Endothelial cell of umbilical vein (primary cell): ENCODE measurements around the gene GNE. TPM values are rescaled to one million over a fixed set of nuclear protein-coding genes. Genes with fewer than 3 reads are reported as not detected.
A peak's percentile ranks its signal among the peaks of the same experiment; 100 is the strongest.

Experiments used
- BruUV-seq: library from RNA; stranded (reverse); fragments of 400-500 nt; replicated peaks from 2 replicates; lab custom pipeline; 2021; lab: Mats Ljungman, UMichigan
- CTCF ChIA-PET: fragments of 300-600, 350-600 bp; sonication (Branson Sonifier 250); formaldehyde crosslinking; loops from one replicate; lab custom pipeline; 2021; ENCODE audit warnings: antibody characterized with exemption, inconsistent platforms; lab: Charles Lee
- POLR2A ChIA-PET: fragments of 300-600, 350-600 bp; sonication (Branson Sonifier 250); formaldehyde crosslinking; loops from one replicate; lab custom pipeline; 2021; ENCODE audit warnings: antibody characterized with exemption, inconsistent platforms; lab: Charles Lee
- DNase-seq: peaks from one replicate; pipeline ENCODE4 v3.0.0-alpha.2; 2011; ENCODE audit warnings: low read depth, low spot score
- FAIRE-seq: peaks from 2 replicates; lab custom pipeline; 2011; peaks lifted over from hg19 to GRCh38; lab: Jason Lieb, UNC
- H2AFZ ChIP-seq: 2 replicates; pipeline ENCODE4 v1.6.0; 2012; ENCODE audit warnings: low read depth, low read length, control low read depth, inconsistent platforms
- H3K27ac ChIP-seq: 2 replicates; pipeline ENCODE4 v1.5.1; 2011; ENCODE audit warnings: low read depth, mild to moderate bottlenecking, control low read depth, low read length, moderate library complexity; ENCODE audit not compliant: insufficient read depth
- H3K27me3 ChIP-seq, 2 experiments: 2 replicates each; pipeline versions ENCODE4 v1.6.0 to v1.6.1; 2011; ENCODE audit warnings: low read length in 2 of 2, mixed read lengths in 1 of 2; ENCODE audit not compliant: control insufficient read depth in 2 of 2, insufficient read depth in 2 of 2
- H3K36me3 ChIP-seq, 2 experiments: 2 replicates in 1 of 2; 3 replicates in 1 of 2; pipeline ENCODE4 v1.5.1; 2011; ENCODE audit warnings: low read length in 2 of 2, mild to moderate bottlenecking in 1 of 2, moderate library complexity in 1 of 2; ENCODE audit not compliant: control insufficient read depth in 2 of 2, insufficient read depth in 2 of 2; ENCODE audit errors: extremely low read depth in 1 of 2
- H3K4me1 ChIP-seq: 3 replicates; pipeline ENCODE4 v1.5.1; 2011; ENCODE audit warnings: mild to moderate bottlenecking, low read length; ENCODE audit not compliant: control insufficient read depth, insufficient read depth; ENCODE audit errors: extremely low read depth
- H3K4me2 ChIP-seq: 2 replicates; pipeline ENCODE4 v1.6.1; 2011; ENCODE audit warnings: low read length, control low read depth, mixed read lengths; ENCODE audit not compliant: insufficient read depth
- H3K4me3 ChIP-seq, 3 experiments: fragments of 200-600 bp in 1 of 3; sonication (generic), shearing (Covaris generic) in 1 of 3; replicated peaks in 1 of 3; 2 replicates each; pipeline ENCODE4 v1.5.1; 2011 to 2016; ENCODE audit warnings: control low read depth in 3 of 3, low read length in 3 of 3, mild to moderate bottlenecking in 2 of 3, inconsistent platforms in 1 of 3, low read depth in 1 of 3, moderate library complexity in 1 of 3; ENCODE audit not compliant: insufficient read depth in 1 of 3
- H3K79me2 ChIP-seq: 2 replicates; pipeline ENCODE4 v1.6.0; 2012; ENCODE audit warnings: low read length, inconsistent platforms; ENCODE audit not compliant: control insufficient read depth, insufficient read depth
- H3K9ac ChIP-seq: replicated peaks from 2 replicates; pipeline ENCODE3; 2011; ENCODE audit warnings: low read length, control low read depth; ENCODE audit not compliant: insufficient read depth; ENCODE audit errors: extremely low read depth
- H3K9me1 ChIP-seq: replicated peaks from 3 replicates; pipeline ENCODE4 v1.6.0; 2011; ENCODE audit warnings: mild to moderate bottlenecking, low read length; ENCODE audit not compliant: control insufficient read depth, insufficient read depth; ENCODE audit errors: extremely low read depth
- H3K9me3 ChIP-seq: replicated peaks from 2 replicates; pipeline ENCODE4 v1.5.1; 2012; ENCODE audit warnings: low read length, inconsistent platforms; ENCODE audit not compliant: control insufficient read depth, insufficient read depth
- H4K20me1 ChIP-seq: replicated peaks from 2 replicates; pipeline ENCODE3; 2011; ENCODE audit warnings: mild to moderate bottlenecking, low read length; ENCODE audit not compliant: control insufficient read depth, insufficient read depth; ENCODE audit errors: extremely low read depth
- CTCF ChIP-seq, 2 donors: IDR thresholded peaks; 1 replicate in 1 of 2; 2 replicates in 1 of 2; pipeline ENCODE4 v1.5.1; 2011; ENCODE audit warnings: low read length in 2 of 2, mild to moderate bottlenecking in 2 of 2, moderate library complexity in 2 of 2, control low read depth in 1 of 2, inconsistent platforms in 1 of 2, low read depth in 1 of 2; ENCODE audit not compliant: insufficient read depth in 1 of 2; ENCODE audit errors: extremely low read depth in 1 of 2
- EZH2 ChIP-seq: IDR thresholded peaks from 2 replicates; pipeline ENCODE4 v1.6.1; 2012; ENCODE audit warnings: borderline replicate concordance, low read depth, mild to moderate bottlenecking, moderate library complexity, low read length, inconsistent platforms; ENCODE audit not compliant: severe bottlenecking
- FOS ChIP-seq: IDR thresholded peaks from 2 replicates; pipeline ENCODE4 v1.6.1; 2011; ENCODE audit warnings: mild to moderate bottlenecking, low read length, moderate library complexity, borderline replicate concordance; ENCODE audit not compliant: insufficient read depth
- GATA2 ChIP-seq: IDR thresholded peaks from 2 replicates; pipeline ENCODE4 v1.7.0; 2011; ENCODE audit warnings: low read depth, mild to moderate bottlenecking, moderate library complexity, mixed read lengths, low read length; ENCODE audit not compliant: insufficient read length, insufficient read depth
- JUN ChIP-seq: IDR thresholded peaks from 2 replicates; pipeline ENCODE4 v1.6.1; 2011; ENCODE audit warnings: borderline replicate concordance, low read depth; ENCODE audit not compliant: insufficient read length, insufficient read depth
- MAX ChIP-seq: IDR thresholded peaks from 2 replicates; pipeline ENCODE4 v1.6.1; 2011; ENCODE audit not compliant: insufficient read depth, insufficient read length
- MYC ChIP-seq: IDR thresholded peaks from one replicate; pipeline ENCODE4 v1.6.1; 2011; ENCODE audit warnings: mild to moderate bottlenecking, low read depth, low read length
- POLR2A ChIP-seq: IDR thresholded peaks from 2 replicates; pipeline ENCODE4 v1.6.1; 2012; ENCODE audit warnings: low read depth, mild to moderate bottlenecking, control low read depth, low read length
- POLR2AphosphoS5 ChIP-seq: IDR thresholded peaks from 2 replicates; pipeline ENCODE4 v1.6.1; 2012; ENCODE audit warnings: low read depth, mild to moderate bottlenecking, control low read depth, low read length, moderate library complexity; ENCODE audit not compliant: insufficient read depth
- dilution Hi-C: fragments of 300-500 bp; cut with MboI; formaldehyde crosslinking; loops from one replicate; pipeline ENCODE4 v1.15.0; 2019; ENCODE audit warnings: low sequenced_read_pairs; ENCODE audit not compliant: extremely low pct_ligation_motif_present
- intact Hi-C: fragments of 100-400 bp; cut with micrococcal nuclease; formaldehyde crosslinking; loops from one replicate; pipeline ENCODE4 v1.10.0; 2022
- polyA plus RNA-seq, 4 experiments: library from polyadenylated mRNA; depleted of rRNA in 3 of 4; stranded (reverse) in 3 of 4; unstranded in 1 of 4; fragments of >200 nt; gene quantifications; 2 replicates each; pipeline versions ENCODE4 v1.2.1 to v1.2.3, GENCODE V29; 2011 to 2012; ENCODE audit warnings: missing spikeins in 1 of 4
- total RNA-seq: library from RNA; stranded (reverse); gene quantifications from 2 replicates; pipeline ENCODE4 v1.2.3, GENCODE V29; 2021

Gene GNE
- total and polyA plus RNA-seq, 2 donors (not counting 3 experiments of a cell fraction or from before 2014, with no cell fraction given): 8.5 to 11.4 TPM

GRCh38 chr9:36276254-36276653 lies 18.0 kb upstream of the GNE start:
- FAIRE-seq (no peak), DNase-seq (no peak)
- H3K4me3 ChIP-seq: peak overlapping the region in 1 of 3 experiments; percentile 40
- no peak overlapping the region for H3K27ac ChIP-seq
- H3K4me1 ChIP-seq: peaks cover 8% of the 10 kb centered on the region
- H3K79me2 ChIP-seq: no peaks in the 10 kb centered on the region
- intact Hi-C loops: no loop called here
- no peaks in the 10 kb centered on the region for H3K9me1 ChIP-seq
- H2AFZ ChIP-seq: peak overlapping the region; percentile 45
- ChIA-PET CTCF (interaction anchor here (0.6 to 1.7 kb wide), 7 partner anchors 10 to 268 kb away, joined by 3 to 9 read pairs (median 4); no protein-coding TSS in a partner anchor), POLR2A (no interaction called here)
- no peaks in the 10 kb centered on the region for H4K20me1 ChIP-seq
- H3K27me3 ChIP-seq: no peaks in the 10 kb centered on the region
- no TSS peak for BruUV-seq
- H3K9me3 ChIP-seq: no peaks in the 10 kb centered on the region
- dilution Hi-C loops: no loop called here
- TF ChIP-seq EZH2: no peak
- no peak for TF ChIP-seq MYC
- TF ChIP-seq GATA2: no peak
- no peak for TF ChIP-seq POLR2A
- no peak for TF ChIP-seq MAX
- TF ChIP-seq FOS: no peak
- no peak for TF ChIP-seq CTCF (IDR thresholded peaks at IDR 0.05; ENCODE audit: extremely low read depth in 1 of 2, insufficient read depth in 1 of 2, low read depth in 1 of 2, low read length in 2 of 2)
- no peak for TF ChIP-seq POLR2AphosphoS5
- no peak for TF ChIP-seq JUN
- peak overlapping the region; percentile 51 for H3K9ac ChIP-seq
- no peaks in the 10 kb centered on the region for H3K36me3 ChIP-seq
- H3K4me2 ChIP-seq: peak overlapping the region; percentile 87
